B cell (primary cell): Measurements from ENCODE around the gene PTRH1. TPM values are rescaled to one million over a fixed set of nuclear protein-coding genes. Genes with fewer than 3 reads are reported as not detected.
"Not testable (repeated sequence)": the region's sequence is repeated elsewhere in the genome, so short reads cannot be mapped to it uniquely, and the experiment has no call there.

Source experiments
- ATAC-seq: fragments of 200-7000 bp; cut with Tn5 transposase; one replicate; pipeline ENCODE4 v1.10.0; 2021; ENCODE audit warnings: low read depth, mild to moderate bottlenecking, moderate number of reproducible peaks, moderate library complexity
- CTCF ChIA-PET: fragments of 350-600 bp; sonication (Branson Sonifier 250); formaldehyde crosslinking; loops from one replicate; lab custom pipeline; 2021; ENCODE audit warnings: antibody characterized with exemption, inconsistent platforms; lab: Charles Lee
- POLR2A ChIA-PET: fragments of 350-600 bp; sonication (Branson Sonifier 250); formaldehyde crosslinking; loops from one replicate; lab custom pipeline; 2021; ENCODE audit warnings: antibody characterized with exemption; lab: Charles Lee
- DNase-seq: peaks from one replicate; pipeline ENCODE4 v3.0.0; 2013
- H2AFZ ChIP-seq: 2 replicates; pipeline ENCODE4 v1.6.1; 2012; ENCODE audit warnings: mild to moderate bottlenecking, low read depth, low read length; ENCODE audit not compliant: insufficient read depth, poor library complexity, severe bottlenecking
- H3K27ac ChIP-seq, 2 donors: 1 replicate in 1 of 2; 2 replicates in 1 of 2; pipeline ENCODE4 v1.5.1; 2012 to 2013; ENCODE audit warnings: low read length in 2 of 2, mild to moderate bottlenecking in 2 of 2, moderate library complexity in 1 of 2
- H3K27me3 ChIP-seq, 4 experiments: fragments of 200-600 bp in 1 of 4; sonication (generic) in 1 of 4; replicated peaks in 1 of 4; 1 replicate in 2 of 4; 2 replicates in 2 of 4; pipeline versions ENCODE4 v1.6.1 to v1.7.0; 2013 to 2016; ENCODE audit warnings: low read length in 3 of 4, mild to moderate bottlenecking in 2 of 4, mixed read lengths in 1 of 4, moderate library complexity in 1 of 4; ENCODE audit not compliant: insufficient read depth in 4 of 4, control insufficient read depth in 3 of 4; ENCODE audit errors: control extremely low read depth in 1 of 4
- H3K36me3 ChIP-seq, 2 experiments: replicated peaks in 1 of 2; 1 replicate in 1 of 2; 2 replicates in 1 of 2; pipeline versions ENCODE4 v1.6.1 to v1.7.1; 2013; ENCODE audit warnings: low read length in 1 of 2; ENCODE audit not compliant: insufficient read depth in 2 of 2, control insufficient read depth in 1 of 2; ENCODE audit errors: control extremely low read depth in 1 of 2, extremely low read depth in 1 of 2
- H3K4me1 ChIP-seq, 2 donors: fragments of 200-600 bp in 1 of 2; sonication (generic) in 1 of 2; 1 replicate in 1 of 2; 2 replicates in 1 of 2; pipeline versions ENCODE4 v1.5.1 to v1.6.1; 2013 to 2017; ENCODE audit warnings: low read length in 2 of 2; ENCODE audit not compliant: control insufficient read depth in 2 of 2, insufficient read depth in 2 of 2
- H3K4me2 ChIP-seq: replicated peaks from 2 replicates; pipeline ENCODE3; 2012; ENCODE audit warnings: mild to moderate bottlenecking, low read depth, low read length; ENCODE audit not compliant: poor library complexity, severe bottlenecking
- H3K4me3 ChIP-seq, 5 experiments: fragments of 200-600 bp in 1 of 5; sonication (generic) in 1 of 5; 1 replicate in 3 of 5; 2 replicates in 2 of 5; pipeline versions ENCODE4 v1.5.1 to v1.7.0; 2011 to 2016; ENCODE audit warnings: low read length in 4 of 5, mild to moderate bottlenecking in 4 of 5, low read depth in 2 of 5, control low read depth in 1 of 5, moderate library complexity in 1 of 5; ENCODE audit not compliant: insufficient read depth in 1 of 5; ENCODE audit errors: control extremely low read depth in 1 of 5, extremely low read depth in 1 of 5
- H3K79me2 ChIP-seq: fragments of 200-600 bp; sonication (generic); one replicate; pipeline ENCODE4 v1.6.0; 2016; ENCODE audit warnings: low read length; ENCODE audit not compliant: control insufficient read depth, insufficient read depth
- H3K9ac ChIP-seq: fragments of 200-600 bp; sonication (generic); 2 replicates; pipeline ENCODE4 v1.6.1; 2017; ENCODE audit warnings: mild to moderate bottlenecking, low read length, moderate library complexity
- H3K9me3 ChIP-seq, 3 donors: one replicate each; pipeline versions ENCODE4 v1.6.1 to v1.7.1; 2013; ENCODE audit warnings: low read length in 2 of 3; ENCODE audit not compliant: control insufficient read depth in 2 of 3, insufficient read depth in 1 of 3; ENCODE audit errors: control extremely low read depth in 1 of 3
- H4K20me1 ChIP-seq: 2 replicates; pipeline ENCODE4 v1.6.0; 2012; ENCODE audit warnings: mild to moderate bottlenecking, low read length; ENCODE audit not compliant: insufficient read depth, control insufficient read depth, poor library complexity, severe bottlenecking
- H3K27ac Mint-ChIP-seq: one replicate; pipeline ENCODE4 v1.8.0; 2021; ENCODE audit warnings: mixed read lengths
- H3K27me3 Mint-ChIP-seq: one replicate; pipeline ENCODE4 v1.8.0; 2021; ENCODE audit warnings: mixed read lengths
- H3K4me1 Mint-ChIP-seq: one replicate; pipeline ENCODE4 v1.8.0; 2021; ENCODE audit warnings: mixed read lengths
- H3K4me3 Mint-ChIP-seq: one replicate; pipeline ENCODE4 v1.8.0; 2021; ENCODE audit warnings: mixed read lengths
- H3K9me3 Mint-ChIP-seq: one replicate; pipeline ENCODE4 v1.8.0; 2022; ENCODE audit warnings: mixed read lengths; ENCODE audit not compliant: insufficient read depth
- CTCF ChIP-seq: fragments of 200-600 bp; IDR thresholded peaks from one replicate; pipeline ENCODE4 v1.8.0; 2022; ENCODE audit warnings: antibody characterized with exemption, mild to moderate bottlenecking
- EZH2 ChIP-seq: IDR thresholded peaks from 2 replicates; pipeline ENCODE4 v1.6.1; 2012; ENCODE audit warnings: borderline replicate concordance, low read depth, mild to moderate bottlenecking, moderate library complexity, low read length; ENCODE audit not compliant: insufficient read depth, poor library complexity, severe bottlenecking
- WGBS: methylation state at CpG from one replicate; pipeline ENCODE4 v1.1.5; 2013; ENCODE audit warnings: missing lambda C conversion rate; ENCODE audit not compliant: insufficient coverage; 5-methylcytosine and 5-hydroxymethylcytosine counted together
- intact Hi-C: fragments of 100-400 bp; cut with micrococcal nuclease; formaldehyde crosslinking; loops from one replicate; pipeline ENCODE4 v1.10.0; 2022
- polyA plus RNA-seq: library from polyadenylated mRNA; depleted of rRNA; stranded (reverse); fragments of >200 nt; gene quantifications from 2 replicates; pipeline ENCODE4 v1.2.3, GENCODE V29; 2012
- total RNA-seq, 2 donors: library from RNA; stranded (reverse); fragments of 120-200 nt in 1 of 2; gene quantifications; 1 replicate in 1 of 2; 2 replicates in 1 of 2; pipeline versions ENCODE4 v1.2.3 to v1.2.4, GENCODE V29; 2013 to 2022

PTRH1 gene
- total and polyA plus RNA-seq, 2 donors (not counting 1 experiment from before 2014, with no cell fraction given) = 6.3 to 7.6 TPM

GRCh38 chr9:127758843-127759242 is 43.4 kb upstream of the PTRH1 start:
- Histone ChIP-seq H3K27me3 (no peaks in the 10 kb centered on the region), H3K36me3 (peaks cover 0 to 58% of the 10 kb centered on the region in 2 experiments), H4K20me1 (peaks cover 95% of the 10 kb centered on the region), H2AFZ (no peak overlapping the region), H3K9me3 (no peaks in the 10 kb centered on the region), H3K4me2 (no peak overlapping the region), H3K4me3 (no peak overlapping the region), H3K27ac (no peak overlapping the region), H3K9ac (no peak overlapping the region), H3K79me2 (peaks cover 91% of the 10 kb centered on the region), H3K4me1 (peaks cover 0 to 9% of the 10 kb centered on the region in 2 donors)
- H3K9me3 Mint-ChIP-seq = no peaks in the 10 kb centered on the region
- peaks cover 17% of the 10 kb centered on the region for H3K4me1 Mint-ChIP-seq
- DNase-seq = no peak
- no peak overlapping the region for H3K4me3 Mint-ChIP-seq
- TF ChIP-seq CTCF = no peak
- no peak for TF ChIP-seq EZH2
- WGBS = 97% methylated on average over 4 of the region's 5 CpGs
- intact Hi-C loops = no loop called here
- ChIA-PET POLR2A (no interaction called here), CTCF (interaction anchor here (1.1 to 2.5 kb wide), 4 partner anchors 11 to 111 kb away, joined by 3 to 6 read pairs (median 4); partner anchors contain the start of gene TOR2A)
- no peak for ATAC-seq
- no peak overlapping the region for H3K27ac Mint-ChIP-seq
- H3K27me3 Mint-ChIP-seq = no peaks in the 10 kb centered on the region

- Histone ChIP-seq H4K20me1 (peaks cover 95% of the 10 kb centered on the region), H3K79me2 (peaks cover 89% of the 10 kb centered on the region), H3K36me3 (peaks cover 0 to 57% of the 10 kb centered on the region in 2 experiments)
- ATAC-seq, H3K9me3 Mint-ChIP-seq, intact Hi-C loops, DNase-seq, H3K9ac ChIP-seq, H3K4me1 Mint-ChIP-seq, H3K27ac Mint-ChIP-seq, H3K4me3 Mint-ChIP-seq, H3K27ac ChIP-seq, H3K4me3 ChIP-seq, H3K9me3 ChIP-seq, H3K27me3 Mint-ChIP-seq, H3K27me3 ChIP-seq, H3K4me1 ChIP-seq, H2AFZ ChIP-seq, H3K4me2 ChIP-seq: not testable (repeated sequence)
- 99% methylated on average over 8 of the region's 11 CpGs for WGBS
- ChIA-PET POLR2A (interaction anchor here (0.7 kb wide), 2 partner anchors 13 to 22 kb away, joined by 3 to 9 read pairs; no protein-coding TSS in a partner anchor), CTCF (interaction anchor here (1.4 kb wide), 1 partner anchor 11 kb away, joined by 3 read pairs; no protein-coding TSS in a partner anchor)
Measured at GRCh38 chr9:127756776-127757175, 41.3 kb upstream of the PTRH1 start.
